Caki2 (cell line): ENCODE results near the gene AP2A2. TPM values are rescaled to one million over a fixed set of nuclear protein-coding genes. Genes with fewer than 3 reads are reported as not detected.

Experiments used
- DNase-seq: peaks from one replicate; pipeline ENCODE4 v3.0.0-alpha.2; 2015; ENCODE audit warnings: low read depth
- in situ Hi-C: cut with HindIII; loops from 2 replicates; pipeline ENCODE4 v1.10.0; 2016; ENCODE audit warnings: low sequenced_read_pairs, low pct_unique_long_range_greater_than_20kb, mixed read lengths
- total RNA-seq: library from RNA; depleted of rRNA; stranded (reverse); fragments of >200 nt; shearing (Covaris generic); gene quantifications from 2 replicates; pipeline ENCODE4 v1.2.3, GENCODE V29; 2014; ENCODE audit warnings: low replicate concordance; rRNA removed

Gene AP2A2
- total RNA-seq, result 49.4 and 52.6 TPM in 2 replicates

GRCh38 chr11:925496-926301 lies at the start of gene AP2A2:
Gene AP2A2, plus strand, starts transcription at chr11:925870. Its CDS starts 152 bp downstream, at chr11:926022.
- in situ Hi-C loops, result no loop called here
- peak; percentile 76 for DNase-seq

- in situ Hi-C loops, result no loop called here
- no peak for DNase-seq
Observed at GRCh38 chr11:876545-876944, 49.1 kb upstream of the AP2A2 start.

- in situ Hi-C loops, result no loop called here
- DNase-seq, result peak; percentile 55
Observed at GRCh38 chr11:877565-877964, 48.1 kb upstream of the AP2A2 start.

DNA sequence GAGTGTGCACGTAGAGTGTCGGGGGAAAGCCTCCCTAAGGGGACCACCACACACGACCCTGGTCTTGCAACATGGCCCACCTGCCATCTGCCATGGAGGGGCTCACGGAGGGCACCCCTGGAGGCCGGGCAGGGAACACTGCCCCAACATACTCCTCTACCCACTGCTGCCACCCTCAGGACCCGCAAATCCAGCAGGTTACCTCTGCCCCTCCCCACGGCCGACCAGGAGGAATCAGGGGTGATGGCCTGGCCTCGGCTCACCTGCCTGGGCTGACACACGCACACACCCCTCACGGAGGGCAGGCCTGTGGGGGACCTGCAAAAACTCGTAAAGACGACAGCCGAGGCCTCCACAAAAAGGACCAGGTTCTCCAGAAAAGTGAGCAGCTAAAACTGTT lies 45.2 kb upstream of the AP2A2 start:
- in situ Hi-C loops, result no loop called here
- DNase-seq, result no peak

DNA sequence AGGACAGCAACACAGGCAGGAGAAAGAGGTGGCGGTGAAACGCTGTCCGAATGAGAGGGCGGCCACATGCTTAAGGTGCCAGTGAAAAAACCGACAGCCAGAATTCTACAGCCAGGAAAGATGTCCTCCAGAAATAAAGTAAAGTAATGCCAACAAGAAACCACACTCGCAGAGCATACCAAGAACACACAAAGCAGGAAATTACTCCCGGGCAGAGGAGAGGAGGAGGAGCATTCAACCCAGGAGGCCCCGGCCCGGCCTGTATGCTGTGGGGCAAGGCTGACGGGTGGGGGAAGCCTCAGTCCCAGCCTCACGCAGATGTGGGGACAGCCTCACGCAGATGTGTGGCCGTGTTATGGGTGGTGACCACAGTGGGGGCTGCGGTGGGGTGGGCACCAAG lies 43.1 kb upstream of the AP2A2 start:
- in situ Hi-C loops, result no loop called here
- DNase-seq, result no peak

DNA sequence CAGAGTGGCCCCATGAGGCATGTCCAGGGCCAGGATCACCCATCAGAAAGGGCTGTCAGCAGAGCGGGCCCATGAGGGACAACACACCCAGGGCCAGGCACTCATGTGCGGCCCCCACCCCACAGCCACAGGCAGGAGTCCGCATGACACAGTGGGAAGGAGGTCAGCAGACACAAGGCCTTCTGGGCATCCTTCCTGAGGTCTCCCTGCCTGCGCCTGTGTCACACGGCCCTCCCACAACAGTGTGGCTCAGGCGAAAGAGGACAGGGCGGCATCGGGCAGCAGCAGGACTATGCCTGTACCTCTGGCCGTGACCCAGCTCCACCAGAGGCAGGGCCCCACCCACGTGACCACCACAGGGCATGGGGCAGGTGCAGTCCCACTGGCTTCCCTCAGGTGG lies 42.1 kb upstream of the AP2A2 start:
- in situ Hi-C loops, result no loop called here
- DNase-seq, result no peak

- in situ Hi-C loops, result no loop called here
- no peak for DNase-seq
Observed at GRCh38 chr11:884578-885070, 41.0 kb upstream of the AP2A2 start.

DNA sequence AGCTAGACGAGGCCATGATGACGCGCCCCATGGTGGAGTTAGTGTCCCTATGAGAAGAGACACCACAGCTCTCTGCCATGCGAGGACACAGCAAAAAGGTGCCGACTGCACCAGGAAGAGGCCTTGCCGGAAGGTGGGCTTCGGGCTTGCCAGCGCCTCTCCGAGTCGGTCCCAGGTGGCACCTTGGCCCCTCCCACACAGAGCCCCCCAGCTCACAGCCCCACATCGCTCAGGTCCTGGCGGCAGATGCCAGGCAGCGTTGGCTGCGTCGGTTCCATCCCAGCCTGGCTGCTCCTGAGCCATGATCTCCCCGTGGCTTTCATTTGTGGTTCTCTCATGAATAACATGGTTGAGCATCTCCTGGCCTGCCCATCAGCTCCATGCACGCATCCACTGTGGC lies 39.1 kb upstream of the AP2A2 start:
- no peak for DNase-seq
- in situ Hi-C loops, result no loop called here

GRCh38 chr11:887589-887988 lies 38.1 kb upstream of the AP2A2 start:
- DNase-seq, result no peak
- in situ Hi-C loops, result no loop called here

DNA sequence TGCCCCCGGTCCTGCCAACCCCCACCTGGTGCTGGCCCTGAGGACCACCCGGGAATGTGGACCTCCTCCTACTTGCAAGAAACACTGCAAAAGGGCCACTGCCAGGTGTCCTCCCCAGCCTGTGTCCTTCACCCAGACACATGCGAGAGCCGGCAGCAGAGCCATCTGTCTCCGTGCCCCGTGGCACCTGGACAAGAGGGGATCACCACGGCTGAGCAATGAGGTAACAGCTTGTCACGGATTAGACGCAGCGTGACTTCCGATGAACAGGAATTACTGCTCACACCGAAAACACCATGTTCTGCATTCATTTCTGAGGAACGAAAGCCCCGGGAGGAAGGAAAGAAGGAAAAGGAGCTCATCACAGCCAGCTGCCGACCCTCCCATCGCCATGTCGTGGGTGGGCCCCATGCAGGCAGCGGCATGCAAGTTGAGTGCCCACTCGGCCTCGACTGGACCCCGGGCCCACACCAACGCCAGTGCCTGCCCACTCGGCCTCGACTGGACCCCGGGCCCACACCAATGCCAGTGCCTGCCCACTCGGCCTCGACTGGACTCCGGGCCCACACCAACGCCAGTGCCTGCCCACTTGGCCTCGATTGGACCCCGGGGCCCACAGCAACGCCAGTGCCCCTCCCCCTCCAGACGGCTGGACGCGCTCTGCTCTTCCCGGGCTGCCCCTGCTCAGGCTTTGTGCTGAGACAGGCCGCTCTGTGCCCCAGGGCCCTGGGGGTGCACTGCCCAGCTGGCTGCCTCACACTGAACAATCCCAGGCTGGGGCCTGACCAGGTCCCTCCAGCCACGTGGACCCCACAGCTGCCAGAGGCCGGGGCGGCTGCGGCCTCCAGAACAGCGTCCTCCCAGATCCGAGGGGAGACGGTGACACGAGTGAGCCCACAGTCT lies 37.1 kb upstream of the AP2A2 start:
- DNase-seq, result no peak
- in situ Hi-C loops, result no loop called here

DNA sequence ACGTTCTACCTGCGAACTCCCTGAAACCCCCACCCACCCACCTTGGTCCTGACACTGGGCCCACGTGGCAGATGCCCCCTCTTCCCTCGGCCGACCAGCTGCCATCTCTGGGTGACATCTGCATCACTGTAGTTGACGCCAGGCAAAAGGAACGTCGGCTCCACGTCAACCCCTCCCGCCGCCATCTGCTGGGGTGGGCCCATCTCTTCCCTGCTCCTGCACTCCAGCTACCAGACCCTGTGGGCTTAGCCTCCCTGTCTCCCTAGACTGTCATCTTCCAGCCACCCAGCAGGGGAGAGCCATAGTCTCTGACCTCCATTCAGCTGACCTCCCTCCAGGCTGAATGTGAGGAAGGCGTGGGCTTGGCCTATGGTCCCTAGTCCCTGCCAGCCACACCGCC lies 36.4 kb upstream of the AP2A2 start:
- in situ Hi-C loops, result no loop called here
- no peak for DNase-seq

GRCh38 chr11:889687-890475 lies 35.8 kb upstream of the AP2A2 start:
- DNase-seq, result no peak
- in situ Hi-C loops, result no loop called here

DNA sequence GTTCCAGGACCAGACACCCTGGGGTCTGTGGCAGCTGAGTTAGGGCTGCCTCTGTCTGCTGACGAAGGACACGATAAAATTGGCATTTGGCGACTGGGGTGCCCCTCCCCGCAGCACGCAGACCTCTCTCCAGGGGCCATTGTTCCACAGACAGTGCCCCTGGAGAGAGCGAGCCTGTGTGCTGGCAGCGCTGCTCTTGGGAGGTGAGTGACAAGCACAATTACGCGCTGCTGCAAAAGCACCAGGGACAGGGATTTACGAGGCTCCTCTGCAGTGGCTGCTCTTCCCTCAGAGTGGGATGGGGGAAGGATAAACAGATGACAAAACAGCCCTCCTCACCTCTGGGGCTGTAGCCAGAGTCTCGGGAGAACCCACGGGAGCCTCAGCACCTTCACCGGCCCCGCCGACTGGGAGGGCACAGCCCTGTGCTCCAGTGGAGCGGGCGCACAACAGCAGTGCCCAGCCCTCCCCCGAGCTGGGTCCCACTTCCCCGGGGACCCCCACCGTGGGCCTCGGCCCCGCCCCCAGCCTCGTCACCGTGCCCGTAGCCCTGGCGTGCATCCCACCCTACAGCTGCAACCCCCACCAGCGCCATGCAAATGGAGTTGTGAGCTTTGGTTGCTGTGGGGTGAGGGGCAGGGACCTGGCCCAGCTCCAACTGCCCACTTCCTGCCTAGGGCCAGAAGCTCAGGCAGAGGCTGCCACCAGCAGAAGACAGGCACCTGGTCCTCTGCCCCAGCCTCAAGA lies 34.7 kb upstream of the AP2A2 start:
- in situ Hi-C loops, result no loop called here
- no peak for DNase-seq

DNA sequence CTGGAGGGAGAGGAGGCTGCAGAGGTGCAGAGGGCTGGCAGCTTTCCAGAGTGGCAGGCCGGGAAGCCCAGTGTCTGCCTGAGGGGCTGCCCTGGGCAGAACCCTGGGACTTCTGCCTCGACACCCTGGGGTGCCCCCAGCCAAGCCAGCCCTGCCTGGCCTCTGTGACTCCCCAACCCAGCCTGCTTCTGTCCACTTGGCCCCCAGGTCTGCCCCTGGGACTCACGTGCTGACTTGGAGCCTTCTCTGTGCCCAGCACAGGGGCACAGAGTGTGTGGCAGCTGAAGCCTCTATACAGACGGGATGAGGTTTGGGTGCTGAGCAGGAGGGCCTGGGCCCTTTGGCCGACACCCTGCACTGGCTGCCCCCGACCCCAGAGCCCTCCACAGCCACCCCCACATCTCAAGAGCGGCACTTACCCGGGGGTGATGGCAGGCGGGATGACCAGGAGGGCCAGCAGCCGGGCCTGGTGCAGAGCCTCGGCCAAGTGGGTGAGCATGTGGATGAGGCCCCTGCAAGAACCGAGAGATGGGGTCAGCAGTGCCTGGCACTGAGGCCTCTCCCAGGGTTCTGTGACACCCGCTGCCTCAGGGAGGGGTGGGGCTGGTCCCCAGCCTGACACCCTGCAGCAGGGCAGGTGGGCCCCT lies 32.5 kb upstream of the AP2A2 start:
- no peak for DNase-seq
- in situ Hi-C loops, result no loop called here

GRCh38 chr11:894575-895201 lies 31.0 kb upstream of the AP2A2 start:
- no peak for DNase-seq
- in situ Hi-C loops, result no loop called here

GRCh38 chr11:895331-896110 lies 30.1 kb upstream of the AP2A2 start:
- in situ Hi-C loops, result no loop called here
- DNase-seq, result no peak
